Liver (tissue), 9 donors: ENCODE measurements around the gene PNLIPRP1. TPM values are rescaled to one million over a fixed set of nuclear protein-coding genes. Genes with fewer than 3 reads are reported as not detected.

Experiments used
- DNase-seq: peaks from one replicate; pipeline ENCODE4 v3.0.0-alpha.2; 2017; ENCODE audit warnings: low spot score
- H3K27ac ChIP-seq, 2 donors: one replicate each; pipeline ENCODE4 v1.7.0; 2013; ENCODE audit warnings: inconsistent platforms in 2 of 2, low read length in 2 of 2, control low read depth in 1 of 2, low read depth in 1 of 2, mild to moderate bottlenecking in 1 of 2
- H3K27me3 ChIP-seq, 4 donors: one replicate each; pipeline versions ENCODE4 v1.6.1 to v1.7.0; 2013; ENCODE audit warnings: low read length in 3 of 4, inconsistent platforms in 1 of 4, mild to moderate bottlenecking in 1 of 4, moderate library complexity in 1 of 4; ENCODE audit not compliant: control insufficient read depth in 4 of 4, insufficient read depth in 4 of 4
- H3K36me3 ChIP-seq, 4 donors: one replicate each; pipeline versions ENCODE4 v1.6.1 to v1.7.0; 2013; ENCODE audit warnings: low read length in 3 of 4, mild to moderate bottlenecking in 3 of 4, low read depth in 1 of 4, moderate library complexity in 1 of 4; ENCODE audit not compliant: control insufficient read depth in 4 of 4, insufficient read depth in 3 of 4
- H3K4me1 ChIP-seq, 4 donors: one replicate each; pipeline versions ENCODE4 v1.6.1 to v1.7.0; 2013; ENCODE audit warnings: low read length in 3 of 4, mild to moderate bottlenecking in 3 of 4, moderate library complexity in 1 of 4; ENCODE audit not compliant: control insufficient read depth in 4 of 4, insufficient read depth in 4 of 4
- H3K4me3 ChIP-seq, 3 donors: one replicate each; pipeline versions ENCODE4 v1.6.1 to v1.7.0; 2013; ENCODE audit warnings: low read length in 3 of 3, control low read depth in 1 of 3, low read depth in 1 of 3, mild to moderate bottlenecking in 1 of 3
- H3K9ac ChIP-seq, 2 donors: one replicate each; pipeline ENCODE4 v1.7.0; 2013; ENCODE audit warnings: low read length in 2 of 2, mild to moderate bottlenecking in 2 of 2, moderate library complexity in 2 of 2, control low read depth in 1 of 2, low read depth in 1 of 2
- H3K9me3 ChIP-seq, 4 donors: one replicate each; pipeline versions ENCODE4 v1.6.1 to v1.7.0; 2013; ENCODE audit warnings: low read length in 3 of 4; ENCODE audit not compliant: control insufficient read depth in 4 of 4
- ATF3 ChIP-seq: IDR thresholded peaks from 2 replicates; pipeline ENCODE4 v1.6.1; 2016; ENCODE audit warnings: antibody characterized with exemption
- CTCF ChIP-seq: fragments of 150-350 bp; IDR thresholded peaks from 2 replicates; pipeline ENCODE4 v1.5.1; 2017; ENCODE audit warnings: improper control_type of control experiment, low read depth, low read length; ENCODE audit not compliant: missing input control
- EGR1 ChIP-seq, 2 donors: IDR thresholded peaks; 2 replicates each; pipeline ENCODE4 v1.6.1; 2016 to 2018; ENCODE audit warnings: antibody characterized with exemption in 2 of 2, low read depth in 2 of 2
- FOXA2 ChIP-seq: IDR thresholded peaks from 2 replicates; pipeline ENCODE4 v1.6.1; 2016; ENCODE audit warnings: antibody characterized with exemption
- GABPA ChIP-seq, 2 donors: IDR thresholded peaks in 1 of 2; conservative IDR thresholded peaks in 1 of 2; 2 replicates each; pipeline ENCODE4 v1.6.1; 2016; ENCODE audit warnings: antibody characterized with exemption in 2 of 2, mild to moderate bottlenecking in 1 of 2, moderate library complexity in 1 of 2
- HNF4G ChIP-seq: IDR thresholded peaks from 2 replicates; pipeline ENCODE4 v1.6.1; 2016; ENCODE audit warnings: antibody characterized with exemption
- MAX ChIP-seq: IDR thresholded peaks from 2 replicates; pipeline ENCODE4 v1.6.1; 2016; ENCODE audit warnings: antibody characterized with exemption
- NR2F2 ChIP-seq: IDR thresholded peaks from 2 replicates; pipeline ENCODE4 v1.6.1; 2016; ENCODE audit warnings: antibody characterized with exemption
- RAD21 ChIP-seq, 2 donors: IDR thresholded peaks; 2 replicates each; pipeline ENCODE4 v1.6.1; 2016; ENCODE audit warnings: antibody characterized with exemption in 2 of 2, mild to moderate bottlenecking in 2 of 2
- REST ChIP-seq: IDR thresholded peaks from 2 replicates; pipeline ENCODE4 v1.6.1; 2016; ENCODE audit warnings: antibody characterized with exemption, mild to moderate bottlenecking
- RXRA ChIP-seq, 2 donors: IDR thresholded peaks; 2 replicates each; pipeline ENCODE4 v1.6.1; 2017 to 2018; ENCODE audit warnings: antibody characterized with exemption in 2 of 2, mild to moderate bottlenecking in 1 of 2
- SP1 ChIP-seq: IDR thresholded peaks from 2 replicates; pipeline ENCODE4 v1.6.1; 2018; ENCODE audit warnings: antibody characterized with exemption, mild to moderate bottlenecking
- TAF1 ChIP-seq: conservative IDR thresholded peaks from 2 replicates; pipeline ENCODE4 v1.6.1; 2016; ENCODE audit warnings: antibody characterized with exemption, mild to moderate bottlenecking
- YY1 ChIP-seq: IDR thresholded peaks from 2 replicates; pipeline ENCODE4 v1.6.1; 2016; ENCODE audit warnings: antibody characterized with exemption, mild to moderate bottlenecking
- WGBS: extraction: QIAGEN DNeasy Blood & Tissue Kit; methylation state at CpG from one replicate; pipeline ENCODE4 v1.1.7; 2013; 5-methylcytosine and 5-hydroxymethylcytosine counted together
- polyA plus RNA-seq, 2 donors: library from polyadenylated mRNA; stranded (reverse) in 1 of 2; unstranded in 1 of 2; fragments of 200-250 nt in 1 of 2; fragments of >200 nt in 1 of 2; fragmentation: Nextera tagmentation in 1 of 2; extraction: Ambion mirVana in 1 of 2; gene quantifications; one replicate each; pipeline versions ENCODE4 v1.2.1 to v1.2.3, GENCODE V29; 2013 to 2015
- total RNA-seq, 2 donors: library from RNA; depleted of rRNA; stranded (reverse); fragments of >200 nt; gene quantifications; one replicate each; pipeline ENCODE4 v1.2.3, GENCODE V29; 2014
- donor health status: healthy.
- donor health status: healthy.
- donor health status: healthy.
- donor health status: healthy.
- donor health status: healthy.

Gene PNLIPRP1
- total and polyA plus RNA-seq, 4 donors = not detected

- no peaks in the 10 kb centered on the region for H3K36me3 ChIP-seq
- H3K9me3 ChIP-seq = no peaks in the 10 kb centered on the region
- H3K4me1 ChIP-seq = peaks cover 0 to 3% (median 0%) of the 10 kb centered on the region in 4 donors
- no peak overlapping the region for H3K9ac ChIP-seq
- no peak overlapping the region for H3K4me3 ChIP-seq
- H3K27me3 ChIP-seq = peaks cover 0 to 6% (median 0%) of the 10 kb centered on the region in 4 donors
- DNase-seq = no peak
- TF ChIP-seq NR2F2 (no peak), MAX (no peak)
- 29% methylated on average over 41 of the region's 41 CpGs for whole genome bisulfite sequencing
- no peak overlapping the region for H3K27ac ChIP-seq
These were observed 18.2 kb downstream of the PNLIPRP1 start for GRCh38 chr10:116608686-116609594.

- Histone ChIP-seq H3K9me3 (peaks cover 0 to 2% (median 0%) of the 10 kb centered on the region in 4 donors), H3K9ac (no peak overlapping the region), H3K27ac (no peak overlapping the region), H3K4me1 (peaks cover 0 to 3% (median 0%) of the 10 kb centered on the region in 4 donors), H3K27me3 (peaks cover 0 to 6% (median under 1%) of the 10 kb centered on the region in 4 donors), H3K36me3 (no peaks in the 10 kb centered on the region), H3K4me3 (no peak overlapping the region)
- TF ChIP-seq ATF3 = no peak
- TF ChIP-seq REST = no peak
- TF ChIP-seq MAX = no peak
- no peak for TF ChIP-seq EGR1 (IDR thresholded peaks at IDR 0.05; ENCODE audit: low read depth in 2 of 2)
- TF ChIP-seq SP1 = no peak
- TF ChIP-seq NR2F2 = no peak
- no peak for TF ChIP-seq HNF4G
- no peak for TF ChIP-seq RAD21 (IDR thresholded peaks at IDR 0.05)
- TF ChIP-seq YY1 = no peak
- no peak for TF ChIP-seq GABPA (IDR thresholded peaks at IDR 0.05 in 1 of 2, conservative IDR thresholded peaks at IDR 0.05 in 1 of 2)
- DNase-seq = no peak
- 92% methylated on average over 13 of the region's 13 CpGs for WGBS
These were observed 19.8 kb downstream of the PNLIPRP1 start for GRCh38 chr10:116610443-116611152.

GRCh38 chr10:116611153-116611545, 20.4 kb downstream of the PNLIPRP1 start:
- H3K9ac ChIP-seq = no peak overlapping the region
- DNase-seq = no peak
- H3K27ac ChIP-seq = no peak overlapping the region
- no peaks in the 10 kb centered on the region for H3K36me3 ChIP-seq
- peaks cover 0 to 3% (median under 1%) of the 10 kb centered on the region in 4 donors for H3K27me3 ChIP-seq
- peaks cover 0 to 3% (median 0%) of the 10 kb centered on the region in 4 donors for H3K4me1 ChIP-seq
- H3K9me3 ChIP-seq = peaks cover 0 to 2% (median 0%) of the 10 kb centered on the region in 4 donors
- H3K4me3 ChIP-seq = no peak overlapping the region
- WGBS = 65% methylated on average over 3 of the region's 3 CpGs
- TF ChIP-seq RXRA (IDR thresholded peaks at IDR 0.05) (no peak), HNF4G (no peak), NR2F2 (no peak), RAD21 (IDR thresholded peaks at IDR 0.05) (no peak), YY1 (no peak), GABPA (IDR thresholded peaks at IDR 0.05 in 1 of 2, conservative IDR thresholded peaks at IDR 0.05 in 1 of 2) (no peak), SP1 (no peak), FOXA2 (no peak), EGR1 (IDR thresholded peaks at IDR 0.05; ENCODE audit: low read depth in 2 of 2) (no peak), CTCF (no peak), REST (no peak), TAF1 (no peak)
